Tibial nerve (tissue), 4 donors: ENCODE data around the gene CDH22. TPM values are rescaled to one million over a fixed set of nuclear protein-coding genes. Genes with fewer than 3 reads are reported as not detected.

Experiments
- DNase-seq, 2 donors: peaks; one replicate each; pipeline ENCODE4 v3.0.0-alpha.2; 2019; ENCODE audit warnings: low spot score in 2 of 2
- H3K27ac ChIP-seq, 4 donors: fragments of 200-600 bp; sonication (generic) in 3 of 4; one replicate each; pipeline ENCODE4 v1.5.1; 2017 to 2019; ENCODE audit warnings: mild to moderate bottlenecking in 1 of 4
- H3K27me3 ChIP-seq, 2 donors: fragments of 200-600 bp; sonication (generic) in 1 of 2; one replicate each; pipeline versions ENCODE4 v1.5.1 to v1.6.0; 2017 to 2019
- H3K36me3 ChIP-seq, 3 donors: fragments of 200-600 bp; sonication (generic); one replicate each; pipeline ENCODE4 v1.5.1; 2018 to 2019
- H3K4me1 ChIP-seq, 4 donors: fragments of 200-600 bp; sonication (generic) in 3 of 4; one replicate each; pipeline ENCODE4 v1.5.1; 2017 to 2019
- H3K4me3 ChIP-seq, 4 donors: fragments of 200-600 bp; sonication (generic) in 3 of 4; one replicate each; pipeline ENCODE4 v1.5.1; 2017 to 2019; ENCODE audit warnings: mild to moderate bottlenecking in 1 of 4, moderate library complexity in 1 of 4
- H3K9me3 ChIP-seq, 4 donors: fragments of 200-600 bp; sonication (generic) in 3 of 4; one replicate each; pipeline ENCODE4 v1.5.1; 2017 to 2019
- EP300 ChIP-seq, 2 donors: sonication (generic); formaldehyde crosslinking; IDR thresholded peaks; one replicate each; pipeline ENCODE4 v1.6.1; 2017; ENCODE audit warnings: antibody characterized with exemption in 2 of 2, mild to moderate bottlenecking in 1 of 2
- POLR2A ChIP-seq, 2 donors: fragments of 450-650 bp; IDR thresholded peaks; one replicate each; pipeline ENCODE4 v1.6.1; 2017; ENCODE audit warnings: antibody characterized with exemption in 2 of 2, mild to moderate bottlenecking in 2 of 2, moderate library complexity in 2 of 2
- WGBS, 2 donors: methylation state at CpG; one replicate each; pipeline ENCODE4 v1.1.5; 2018; 5-methylcytosine and 5-hydroxymethylcytosine counted together
- total RNA-seq, 4 donors: library from RNA; depleted of rRNA; stranded (reverse); fragments of >200 nt; gene quantifications; one replicate each; pipeline ENCODE4 v1.1.0, GENCODE V29; 2016
- TF ChIP-seq, protein P1 (sequence below), 5 experiments: fragments of 200-600 bp in 3 of 5; fragments of 450-650 bp in 2 of 5; sonication (generic) in 3 of 5; IDR thresholded peaks; one replicate each; pipeline ENCODE4 v1.5.1; 2016 to 2019; ENCODE audit warnings: antibody characterized with exemption in 5 of 5, mild to moderate bottlenecking in 3 of 5, moderate library complexity in 2 of 5

The CDH22 gene
- total RNA-seq, 4 donors from 2014 or later: 0.20 to 1.0 (median 0.60) TPM; not detected in 1

DNA sequence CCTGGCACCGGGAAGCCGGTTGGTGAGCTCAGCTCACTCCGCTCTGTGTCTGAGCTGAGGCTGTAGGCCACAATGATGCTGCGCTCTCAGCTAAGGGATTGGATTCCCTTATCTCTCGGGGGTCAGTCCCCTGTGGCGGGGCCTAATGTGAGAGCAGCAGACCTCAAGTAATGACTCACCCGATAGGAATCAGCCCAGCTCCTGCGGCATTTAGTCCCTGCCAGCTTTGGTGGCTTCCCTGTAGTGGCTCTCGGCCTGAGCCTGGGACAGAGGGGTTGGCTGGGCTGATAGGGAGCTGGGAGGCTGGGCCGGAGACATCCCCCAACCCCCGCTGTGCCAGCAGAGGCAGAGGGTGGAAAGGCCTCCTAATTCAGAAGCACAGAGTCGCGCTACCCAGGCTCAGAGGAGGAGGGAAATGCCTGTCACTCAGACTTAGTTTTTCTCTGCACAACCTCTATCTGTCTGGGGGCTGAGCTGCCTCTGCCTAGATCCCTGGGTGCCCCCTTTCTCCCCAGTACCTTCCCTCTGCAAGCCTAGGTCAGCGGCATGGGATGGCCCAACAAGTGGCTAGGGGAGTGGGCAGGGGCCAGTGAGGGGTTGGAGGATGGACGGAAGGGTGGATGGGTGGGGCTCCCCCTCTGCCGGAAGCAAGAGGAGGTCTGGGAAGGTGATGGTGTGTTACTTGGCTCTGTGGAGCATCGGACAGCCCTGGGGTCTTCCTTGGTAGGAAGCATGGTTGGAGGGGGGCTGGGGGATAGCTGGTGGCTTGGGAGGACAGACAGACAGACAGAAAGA lies 92.2 kb downstream of the CDH22 start:
- peaks cover 0 to 6% (median 0%) of the 10 kb centered on the region in 4 donors for H3K4me1 ChIP-seq
- H3K36me3 ChIP-seq: no peaks in the 10 kb centered on the region
- no peaks in the 10 kb centered on the region for H3K9me3 ChIP-seq
- no peak for TF ChIP-seq EP300 (IDR thresholded peaks at IDR 0.05)
- TF ChIP-seq, protein P1, sequence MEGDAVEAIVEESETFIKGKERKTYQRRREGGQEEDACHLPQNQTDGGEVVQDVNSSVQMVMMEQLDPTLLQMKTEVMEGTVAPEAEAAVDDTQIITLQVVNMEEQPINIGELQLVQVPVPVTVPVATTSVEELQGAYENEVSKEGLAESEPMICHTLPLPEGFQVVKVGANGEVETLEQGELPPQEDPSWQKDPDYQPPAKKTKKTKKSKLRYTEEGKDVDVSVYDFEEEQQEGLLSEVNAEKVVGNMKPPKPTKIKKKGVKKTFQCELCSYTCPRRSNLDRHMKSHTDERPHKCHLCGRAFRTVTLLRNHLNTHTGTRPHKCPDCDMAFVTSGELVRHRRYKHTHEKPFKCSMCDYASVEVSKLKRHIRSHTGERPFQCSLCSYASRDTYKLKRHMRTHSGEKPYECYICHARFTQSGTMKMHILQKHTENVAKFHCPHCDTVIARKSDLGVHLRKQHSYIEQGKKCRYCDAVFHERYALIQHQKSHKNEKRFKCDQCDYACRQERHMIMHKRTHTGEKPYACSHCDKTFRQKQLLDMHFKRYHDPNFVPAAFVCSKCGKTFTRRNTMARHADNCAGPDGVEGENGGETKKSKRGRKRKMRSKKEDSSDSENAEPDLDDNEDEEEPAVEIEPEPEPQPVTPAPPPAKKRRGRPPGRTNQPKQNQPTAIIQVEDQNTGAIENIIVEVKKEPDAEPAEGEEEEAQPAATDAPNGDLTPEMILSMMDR (IDR thresholded peaks at IDR 0.05): no peak
- TF ChIP-seq POLR2A (IDR thresholded peaks at IDR 0.05): no peak
- no peak overlapping the region for H3K27ac ChIP-seq
- H3K4me3 ChIP-seq: no peak overlapping the region
- DNase-seq: no peak
- 35 to 43% methylated on average over 8 to 16 of the region's 17 CpGs for WGBS, 2 donors
- peaks cover 0 to 13% of the 10 kb centered on the region in 2 donors for H3K27me3 ChIP-seq

DNA sequence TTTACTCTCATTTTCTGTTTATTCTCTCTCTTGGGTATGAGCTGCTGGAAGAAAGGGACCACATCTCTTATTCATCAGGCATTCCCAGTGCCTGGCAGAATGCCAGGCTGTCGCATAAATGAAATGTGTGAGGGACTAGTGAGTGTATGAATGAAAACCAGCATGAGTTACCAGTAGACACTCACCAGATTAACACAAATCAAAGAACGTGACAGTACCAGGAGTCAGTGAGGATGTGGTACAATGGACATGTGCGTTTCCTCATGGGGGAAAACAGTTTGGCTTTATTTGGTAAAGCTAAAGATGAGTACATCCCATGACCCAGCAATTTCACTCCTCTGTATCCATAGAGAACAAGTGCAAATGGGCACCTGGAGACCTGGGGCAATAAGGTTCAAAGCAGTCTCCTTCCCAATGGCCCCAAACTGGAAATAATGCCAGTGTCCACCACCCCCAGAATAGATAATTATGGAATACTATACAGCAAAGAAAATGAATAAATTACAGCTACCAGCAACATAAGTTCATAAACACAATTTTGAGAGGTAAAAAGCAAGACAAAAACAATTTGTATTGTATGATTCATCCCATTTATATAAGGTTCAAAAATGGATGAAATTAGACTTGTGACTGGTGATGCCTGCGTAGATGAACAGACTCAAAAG lies 93.3 kb downstream of the CDH22 start:
- Histone ChIP-seq H3K4me3 (no peak overlapping the region), H3K27me3 (peaks cover 0 to 23% of the 10 kb centered on the region in 2 donors), H3K4me1 (peaks cover 0 to 6% (median 0%) of the 10 kb centered on the region in 4 donors), H3K36me3 (no peaks in the 10 kb centered on the region), H3K27ac (peak overlapping the region in 1 of 4 donors; percentile 35), H3K9me3 (no peaks in the 10 kb centered on the region)
- TF ChIP-seq EP300 (IDR thresholded peaks at IDR 0.05) (no peak), POLR2A (IDR thresholded peaks at IDR 0.05) (no peak)
- TF ChIP-seq, protein P1 (IDR thresholded peaks at IDR 0.05): no peak
- DNase-seq: no peak
- WGBS, 2 donors: 54 to 59% methylated on average over 4 of the region's 4 CpGs

DNA sequence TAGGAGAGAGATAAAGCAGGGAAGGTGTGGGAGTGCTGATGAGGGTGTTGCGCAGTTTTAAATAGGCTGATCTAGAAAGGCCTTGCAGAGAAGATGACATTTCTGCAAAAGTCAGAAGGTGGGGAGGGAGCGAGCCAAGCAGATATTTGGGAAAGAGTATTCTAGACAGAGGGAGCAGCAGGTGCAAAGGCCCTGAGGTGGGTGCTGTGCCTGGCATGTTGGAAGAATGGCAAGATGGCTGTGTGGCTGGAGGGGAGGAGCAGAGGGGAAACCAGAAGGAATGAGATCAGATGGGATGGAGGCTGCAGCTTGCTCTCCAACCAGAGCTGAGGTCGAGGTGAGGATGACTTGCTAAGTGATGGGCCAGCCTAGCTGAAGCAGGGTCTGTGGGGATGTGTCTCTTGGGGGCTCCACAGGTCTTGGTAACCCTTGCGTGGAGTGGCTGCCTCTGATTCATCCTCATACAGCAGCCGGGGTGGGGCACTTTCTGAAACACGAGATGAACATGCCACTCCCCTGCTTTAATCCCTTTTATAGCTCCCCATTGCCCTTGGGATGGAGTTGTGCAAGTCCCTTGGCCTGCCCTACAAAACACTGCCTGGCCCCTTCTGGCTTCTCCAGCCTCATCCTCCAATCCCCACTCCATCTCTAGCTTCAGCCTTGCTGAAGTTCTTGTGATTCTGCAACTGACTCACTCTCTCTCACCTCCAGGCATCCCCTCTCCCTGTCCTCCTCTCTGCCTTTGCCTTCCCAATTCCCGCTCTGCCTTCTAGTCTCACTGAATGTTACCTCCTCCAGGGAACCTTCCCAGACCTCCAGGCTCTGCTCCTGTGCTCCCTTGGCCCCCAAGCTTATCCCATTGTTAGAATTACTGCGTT lies 94.1 kb downstream of the CDH22 start:
- peaks cover 0 to 30% of the 10 kb centered on the region in 2 donors for H3K27me3 ChIP-seq
- no peak overlapping the region for H3K4me3 ChIP-seq
- TF ChIP-seq EP300 (IDR thresholded peaks at IDR 0.05) (peak in 1 of 2 donors; percentile 41), POLR2A (IDR thresholded peaks at IDR 0.05) (no peak)
- TF ChIP-seq, protein P1 (IDR thresholded peaks at IDR 0.05): no peak
- H3K27ac ChIP-seq: peak overlapping the region in 1 of 4 donors; percentile 35
- peaks cover 0 to 6% (median 0%) of the 10 kb centered on the region in 4 donors for H3K4me1 ChIP-seq
- DNase-seq: peak; percentile 38 to 70
- H3K36me3 ChIP-seq: no peaks in the 10 kb centered on the region
- no peaks in the 10 kb centered on the region for H3K9me3 ChIP-seq
- WGBS, 2 donors: 59 to 63% methylated on average over 8 of the region's 8 CpGs

DNA sequence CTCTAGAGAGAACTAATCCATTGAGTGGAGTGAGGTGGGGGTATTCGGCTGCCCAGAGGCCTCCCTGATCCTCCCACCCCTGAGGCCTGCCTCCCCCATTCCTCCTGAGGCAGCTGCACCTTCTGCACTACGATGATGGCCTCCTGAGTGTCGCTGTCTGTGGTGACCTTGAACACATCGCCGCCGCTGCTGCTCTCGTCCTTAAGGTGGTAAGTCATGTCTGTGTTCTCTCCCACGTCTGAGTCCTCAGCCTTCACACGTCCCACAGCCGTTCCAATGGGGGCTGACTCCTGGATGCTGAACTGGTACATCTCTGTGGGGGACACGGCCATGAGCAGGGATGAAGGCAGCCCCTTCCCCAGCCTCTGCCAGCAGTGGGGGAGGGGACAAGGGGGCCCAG lies 95.4 kb downstream of the CDH22 start:
- Histone ChIP-seq H3K27ac (no peak overlapping the region), H3K4me3 (no peak overlapping the region), H3K9me3 (no peaks in the 10 kb centered on the region), H3K27me3 (peaks cover 0 to 41% of the 10 kb centered on the region in 2 donors), H3K4me1 (peaks cover 0 to 6% (median 0%) of the 10 kb centered on the region in 4 donors), H3K36me3 (no peaks in the 10 kb centered on the region)
- TF ChIP-seq, protein P1 (IDR thresholded peaks at IDR 0.05): no peak
- TF ChIP-seq EP300 (IDR thresholded peaks at IDR 0.05): no peak
- no peak for TF ChIP-seq POLR2A (IDR thresholded peaks at IDR 0.05)
- DNase-seq: no peak
- 55 to 79% methylated on average over 11 of the region's 11 CpGs for WGBS, 2 donors
